Stomach (tissue), 4 donors: ENCODE results near the gene USP13.

Experiments
- POLR2A ChIP-seq, 4 donors: fragments of 450-650 bp; IDR thresholded peaks; one replicate each; pipeline ENCODE4 v1.6.1; 2016; ENCODE audit warnings: antibody characterized with exemption in 4 of 4, control low read depth in 2 of 4, mild to moderate bottlenecking in 1 of 4, moderate library complexity in 1 of 4
- TF ChIP-seq, protein P1 (sequence below), 7 experiments: fragments of 450-650 bp in 4 of 7; fragments of 200-600 bp in 3 of 7; sonication (generic) in 3 of 7; IDR thresholded peaks; one replicate each; pipeline ENCODE4 v1.5.1; 2016 to 2019; ENCODE audit warnings: antibody characterized with exemption in 7 of 7, control low read depth in 2 of 7, mild to moderate bottlenecking in 1 of 7

DNA sequence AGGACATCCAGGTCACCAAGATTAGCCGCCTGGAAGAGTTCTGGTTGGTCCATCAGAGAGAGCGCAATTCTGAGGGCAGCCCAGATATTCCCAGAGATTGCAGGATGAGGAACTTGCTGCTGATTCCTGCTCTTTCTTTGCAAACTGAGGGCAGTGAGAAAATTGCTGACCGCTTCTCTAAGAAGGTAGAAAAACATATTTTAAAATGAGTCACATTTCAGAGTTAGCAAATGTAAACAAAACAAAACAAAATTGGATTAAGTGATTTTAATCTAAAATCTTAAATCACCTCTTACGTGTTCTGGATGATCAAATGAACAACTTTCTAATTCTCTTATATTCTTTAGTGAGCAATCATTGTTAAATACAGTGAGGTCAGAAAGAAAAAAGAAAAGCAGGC lies 149.0 kb downstream of the USP13 start:
- TF ChIP-seq, protein P1, sequence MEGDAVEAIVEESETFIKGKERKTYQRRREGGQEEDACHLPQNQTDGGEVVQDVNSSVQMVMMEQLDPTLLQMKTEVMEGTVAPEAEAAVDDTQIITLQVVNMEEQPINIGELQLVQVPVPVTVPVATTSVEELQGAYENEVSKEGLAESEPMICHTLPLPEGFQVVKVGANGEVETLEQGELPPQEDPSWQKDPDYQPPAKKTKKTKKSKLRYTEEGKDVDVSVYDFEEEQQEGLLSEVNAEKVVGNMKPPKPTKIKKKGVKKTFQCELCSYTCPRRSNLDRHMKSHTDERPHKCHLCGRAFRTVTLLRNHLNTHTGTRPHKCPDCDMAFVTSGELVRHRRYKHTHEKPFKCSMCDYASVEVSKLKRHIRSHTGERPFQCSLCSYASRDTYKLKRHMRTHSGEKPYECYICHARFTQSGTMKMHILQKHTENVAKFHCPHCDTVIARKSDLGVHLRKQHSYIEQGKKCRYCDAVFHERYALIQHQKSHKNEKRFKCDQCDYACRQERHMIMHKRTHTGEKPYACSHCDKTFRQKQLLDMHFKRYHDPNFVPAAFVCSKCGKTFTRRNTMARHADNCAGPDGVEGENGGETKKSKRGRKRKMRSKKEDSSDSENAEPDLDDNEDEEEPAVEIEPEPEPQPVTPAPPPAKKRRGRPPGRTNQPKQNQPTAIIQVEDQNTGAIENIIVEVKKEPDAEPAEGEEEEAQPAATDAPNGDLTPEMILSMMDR (IDR thresholded peaks at IDR 0.05): no peak
- no peak for TF ChIP-seq POLR2A (IDR thresholded peaks at IDR 0.05)
